Measurements from ENCODE around the gene RXRG. TPM values are rescaled to one million over a fixed set of nuclear protein-coding genes. Genes with fewer than 3 reads are reported as not detected.

RXRG gene
- total RNA-seq, 4 donors from 2014 or later = 1.7 to 3.9 (median 2.5) TPM

GRCh38 chr1:165485716-165486115 is 40.8 kb upstream of the RXRG start:
- Histone ChIP-seq H3K4me1 (no peaks in the 10 kb centered on the region), H3K27ac (replicated peaks in 1 of 4) (no peak overlapping the region), H3K36me3 (no peaks in the 10 kb centered on the region), H3K27me3 (no peaks in the 10 kb centered on the region), H3K9me3 (no peaks in the 10 kb centered on the region), H3K4me3 (no peak overlapping the region)
- WGBS = 68% methylated on average over 5 of the region's 5 CpGs
- DNase-seq (ENCODE audit: extremely low spot score) = peak; percentile 10
- intact Hi-C loops (cut with DNase I) = no loop called here
- TF ChIP-seq EP300 (IDR thresholded peaks at IDR 0.05) = no peak
- no peak for TF ChIP-seq POLR2A (IDR thresholded peaks at IDR 0.05; ENCODE audit: low read depth)
- no peak for TF ChIP-seq CTCF (IDR thresholded peaks at IDR 0.05)
- TF ChIP-seq POLR2AphosphoS5 (IDR thresholded peaks at IDR 0.05) = no peak

- no peaks in the 10 kb centered on the region for H3K9me3 ChIP-seq
- no peak overlapping the region for H3K4me3 ChIP-seq
- no peaks in the 10 kb centered on the region for H3K27me3 ChIP-seq
- intact Hi-C loops (cut with DNase I) = no loop called here
- H3K36me3 ChIP-seq = no peaks in the 10 kb centered on the region
- peak; percentile 21 for DNase-seq (ENCODE audit: extremely low spot score)
- H3K4me1 ChIP-seq = no peaks in the 10 kb centered on the region
- no peak overlapping the region for H3K27ac ChIP-seq (replicated peaks in 1 of 4)
- 100% methylated on average over 1 of the region's 1 CpG for WGBS
- TF ChIP-seq POLR2A (IDR thresholded peaks at IDR 0.05; ENCODE audit: low read depth) = no peak
- no peak for TF ChIP-seq EP300 (IDR thresholded peaks at IDR 0.05)
- no peak for TF ChIP-seq POLR2AphosphoS5 (IDR thresholded peaks at IDR 0.05)
- TF ChIP-seq CTCF (IDR thresholded peaks at IDR 0.05) = no peak
These were observed 39.6 kb upstream of the RXRG start for GRCh38 chr1:165484532-165484931.

GRCh38 chr1:165483412-165483811 is 38.5 kb upstream of the RXRG start:
- 85% methylated on average over 4 of the region's 4 CpGs for WGBS
- Histone ChIP-seq H3K9me3 (no peaks in the 10 kb centered on the region), H3K4me3 (no peak overlapping the region), H3K4me1 (no peaks in the 10 kb centered on the region), H3K36me3 (no peaks in the 10 kb centered on the region), H3K27ac (replicated peaks in 1 of 4) (no peak overlapping the region), H3K27me3 (no peaks in the 10 kb centered on the region)
- no peak for DNase-seq (ENCODE audit: extremely low spot score)
- TF ChIP-seq CTCF (IDR thresholded peaks at IDR 0.05) (no peak), POLR2A (IDR thresholded peaks at IDR 0.05; ENCODE audit: low read depth) (no peak), EP300 (IDR thresholded peaks at IDR 0.05) (no peak), POLR2AphosphoS5 (IDR thresholded peaks at IDR 0.05) (no peak)
- intact Hi-C loops (cut with DNase I) = no loop called here

- Histone ChIP-seq H3K27me3 (no peaks in the 10 kb centered on the region), H3K4me3 (no peak overlapping the region), H3K27ac (replicated peaks in 1 of 4) (no peak overlapping the region), H3K9me3 (no peaks in the 10 kb centered on the region), H3K36me3 (no peaks in the 10 kb centered on the region), H3K4me1 (no peaks in the 10 kb centered on the region)
- TF ChIP-seq POLR2AphosphoS5 (IDR thresholded peaks at IDR 0.05) = no peak
- TF ChIP-seq CTCF (IDR thresholded peaks at IDR 0.05) = no peak
- TF ChIP-seq EP300 (IDR thresholded peaks at IDR 0.05) = no peak
- TF ChIP-seq POLR2A (IDR thresholded peaks at IDR 0.05; ENCODE audit: low read depth) = no peak
- WGBS = 40% methylated on average over 6 of the region's 6 CpGs
- peak; percentile 90 for DNase-seq (ENCODE audit: extremely low spot score)
- intact Hi-C loops (cut with DNase I) = no loop called here
These were observed 37.0 kb upstream of the RXRG start for GRCh38 chr1:165481820-165482532.

GRCh38 chr1:165476776-165477175 is 31.9 kb upstream of the RXRG start:
- Histone ChIP-seq H3K4me1 (no peaks in the 10 kb centered on the region), H3K9me3 (no peaks in the 10 kb centered on the region), H3K27ac (replicated peaks in 1 of 4) (no peak overlapping the region), H3K27me3 (no peaks in the 10 kb centered on the region), H3K4me3 (no peak overlapping the region), H3K36me3 (no peaks in the 10 kb centered on the region)
- TF ChIP-seq POLR2A (IDR thresholded peaks at IDR 0.05; ENCODE audit: low read depth) = no peak
- no peak for TF ChIP-seq EP300 (IDR thresholded peaks at IDR 0.05)
- TF ChIP-seq CTCF (IDR thresholded peaks at IDR 0.05) = no peak
- TF ChIP-seq POLR2AphosphoS5 (IDR thresholded peaks at IDR 0.05) = no peak
- 50% methylated on average over 1 of the region's 1 CpG for WGBS
- no peak for DNase-seq (ENCODE audit: extremely low spot score)
- intact Hi-C loops (cut with DNase I) = no loop called here

All from esophagus muscularis mucosa (tissue), 4 donors.